HCT116 (cell line): ENCODE data around the gene DNLZ. TPM values are rescaled to one million over a fixed set of nuclear protein-coding genes. Genes with fewer than 3 reads are reported as not detected.

Source experiments
- ATAC-seq: fragments of 200-7000 bp; cut with Tn5 transposase; 2 replicates; pipeline ENCODE4 v1.9.1; 2020; ENCODE audit warnings: mild to moderate bottlenecking, moderate library complexity
- BruUV-seq: library from RNA; stranded (reverse); fragments of 400-500 nt; replicated peaks from 2 replicates; lab custom pipeline; 2021; lab: Mats Ljungman, UMichigan
- CTCF ChIA-PET: fragments of 300-600 bp; sonication (Branson Sonifier 250); formaldehyde crosslinking; loops from one replicate; lab custom pipeline; 2021; ENCODE audit warnings: antibody characterized with exemption; lab: Charles Lee
- POLR2A ChIA-PET: fragments of 300-600, 350-600 bp; sonication (Branson Sonifier 250); formaldehyde crosslinking; loops from one replicate; lab custom pipeline; 2021; ENCODE audit warnings: antibody characterized with exemption; lab: Charles Lee
- RAD21 ChIA-PET, 2 experiments: fragments of 300-600 bp; sonication (Branson Sonifier 250); formaldehyde crosslinking; loops; one replicate each; lab custom pipeline; 2023; ENCODE audit warnings: low total read pairs in 2 of 2; ENCODE audit not compliant: uncharacterized antibody in 2 of 2, unreplicated experiment in 2 of 2, low non-redundant PET in 1 of 2; lab: Charles Lee
- DNase-seq: peaks from one replicate; pipeline ENCODE4 v3.0.0-alpha.2; 2010; ENCODE audit warnings: low read depth, low spot score
- H2AFZ ChIP-seq: fragments of 200-600 bp; shearing (Covaris generic), sonication (generic); 2 replicates; pipeline ENCODE4 v1.6.1; 2017; ENCODE audit warnings: low read depth, mixed run types, mixed read lengths, antibody characterized with exemption, low read length; ENCODE audit not compliant: poor library complexity, severe bottlenecking
- H3K27ac ChIP-seq: 2 replicates; pipeline ENCODE4 v1.5.1; 2012; ENCODE audit warnings: low read depth, low read length
- H3K27me3 ChIP-seq: fragments of 200-600 bp; sonication (generic); 2 replicates; pipeline ENCODE4 v1.6.1; 2016; ENCODE audit warnings: mixed run types, low read length, mixed read lengths; ENCODE audit not compliant: insufficient read depth
- H3K36me3 ChIP-seq, 2 experiments: fragments of 200-500 bp in 1 of 2; fragments of 200-600 bp in 1 of 2; sonication (Bioruptor generic) in 1 of 2; sonication (generic) in 1 of 2; 2 replicates each; pipeline versions ENCODE4 v1.5.1 to v1.6.1; 2014 to 2016; ENCODE audit warnings: low read length in 2 of 2, inconsistent platforms in 1 of 2, mixed read lengths in 1 of 2, mixed run types in 1 of 2; ENCODE audit not compliant: insufficient read depth in 2 of 2, control insufficient read depth in 1 of 2
- H3K4me1 ChIP-seq, 2 experiments: fragments of 200-600 bp in 1 of 2; sonication (generic) in 1 of 2; 2 replicates each; pipeline versions ENCODE4 v1.5.1 to v1.6.1; 2012 to 2017; ENCODE audit warnings: low read length in 2 of 2, inconsistent platforms in 1 of 2, mild to moderate bottlenecking in 1 of 2, mixed read lengths in 1 of 2, mixed run types in 1 of 2, moderate library complexity in 1 of 2; ENCODE audit not compliant: insufficient read depth in 2 of 2, control insufficient read depth in 1 of 2
- H3K4me2 ChIP-seq: fragments of 200-600 bp; sonication (generic); 2 replicates; pipeline ENCODE4 v1.6.1; 2017; ENCODE audit warnings: mixed run types, low read length, mixed read lengths
- H3K4me3 ChIP-seq, 2 experiments: fragments of 200-600 bp in 1 of 2; sonication (generic) in 1 of 2; replicated peaks in 1 of 2; 2 replicates each; pipeline ENCODE4 v1.5.1; 2011 to 2016; ENCODE audit warnings: low read length in 2 of 2, control low read depth in 1 of 2, low read depth in 1 of 2, mild to moderate bottlenecking in 1 of 2, mixed read lengths in 1 of 2, mixed run types in 1 of 2
- H3K79me2 ChIP-seq: fragments of 200-600 bp; sonication (generic); 2 replicates; pipeline ENCODE4 v1.6.1; 2017; ENCODE audit warnings: mild to moderate bottlenecking, mixed run types, low read length, moderate library complexity, mixed read lengths; ENCODE audit not compliant: insufficient read depth
- H3K9ac ChIP-seq: fragments of 200-600 bp; sonication (generic); 2 replicates; pipeline ENCODE4 v1.6.1; 2016; ENCODE audit warnings: low read length, mixed read lengths
- H3K9me2 ChIP-seq: fragments of 200-600 bp; sonication (generic), shearing (Covaris generic); 2 replicates; pipeline ENCODE4 v1.6.1; 2017; ENCODE audit warnings: mixed run types, mild to moderate bottlenecking, moderate library complexity; ENCODE audit not compliant: insufficient read depth
- H3K9me3 ChIP-seq, 2 experiments: fragments of 200-500 bp in 1 of 2; fragments of 200-600 bp in 1 of 2; sonication (Bioruptor generic) in 1 of 2; sonication (generic) in 1 of 2; 2 replicates each; pipeline ENCODE4 v1.6.1; 2014 to 2017; ENCODE audit warnings: low read length in 2 of 2, mixed read lengths in 2 of 2, inconsistent platforms in 1 of 2, low read depth in 1 of 2, mild to moderate bottlenecking in 1 of 2, mixed run types in 1 of 2, moderate library complexity in 1 of 2; ENCODE audit not compliant: control insufficient read depth in 1 of 2, insufficient read depth in 1 of 2
- H4K20me1 ChIP-seq: fragments of 200-600 bp; sonication (generic), shearing (Covaris generic); 2 replicates; pipeline ENCODE4 v1.6.1; 2017; ENCODE audit warnings: mixed run types, mild to moderate bottlenecking, moderate library complexity; ENCODE audit not compliant: insufficient read depth
- CEBPB ChIP-seq: IDR thresholded peaks from 2 replicates; pipeline ENCODE4 v1.6.1; 2012; ENCODE audit warnings: low read depth
- EZH2 ChIP-seq: fragments of 200-600 bp; sonication (generic); IDR thresholded peaks from 2 replicates; pipeline ENCODE4 v1.6.1; 2017; ENCODE audit warnings: antibody characterized with exemption, mixed run types
- EZH2phosphoT487 ChIP-seq: fragments of 200-600 bp; IDR thresholded peaks from 2 replicates; pipeline ENCODE4 v1.6.1; 2018; ENCODE audit warnings: antibody characterized with exemption, borderline replicate concordance
- FOSL1 ChIP-seq: IDR thresholded peaks from 2 replicates; pipeline ENCODE4 v1.6.1; 2012; ENCODE audit warnings: low read depth
- JUND ChIP-seq: IDR thresholded peaks from 2 replicates; pipeline ENCODE4 v1.6.1; 2012
- TCF7L2 ChIP-seq: IDR thresholded peaks from 2 replicates; pipeline ENCODE4 v1.7.0; 2011; ENCODE audit warnings: borderline replicate concordance, inconsistent platforms; ENCODE audit not compliant: insufficient read depth, insufficient read length; ENCODE audit errors: extremely low read depth
- YY1 ChIP-seq: IDR thresholded peaks from 2 replicates; pipeline ENCODE4 v1.6.1; 2011; ENCODE audit warnings: low read length, low read depth, moderate library complexity, mild to moderate bottlenecking; ENCODE audit not compliant: insufficient replicate concordance; ENCODE audit errors: extremely low read depth
- ZBTB33 ChIP-seq: IDR thresholded peaks from 2 replicates; pipeline ENCODE4 v1.6.1; 2011; ENCODE audit warnings: mild to moderate bottlenecking, low read length, moderate library complexity; ENCODE audit not compliant: insufficient replicate concordance; ENCODE audit errors: extremely low read depth
- ZFX ChIP-seq: fragments of 450-650 bp; IDR thresholded peaks from 2 replicates; pipeline ENCODE4 v1.6.1; 2017
- ZNF274 ChIP-seq: fragments of 200-500 bp; sonication (Bioruptor generic); IDR thresholded peaks from 2 replicates; pipeline ENCODE4 v1.6.1; 2014; ENCODE audit warnings: mild to moderate bottlenecking, low read depth, low read length, inconsistent platforms
- intact Hi-C: fragments of 100-400 bp; cut with micrococcal nuclease; formaldehyde crosslinking; loops from 2 replicates; pipeline ENCODE4 v1.10.0; 2022
- total RNA-seq: library from RNA; stranded (reverse); gene quantifications from one replicate; pipeline ENCODE4 v1.2.1, GENCODE V29; 2021; ENCODE audit not compliant: unreplicated experiment

Gene DNLZ
- total RNA-seq, 1 experiment from 2014 or later, result 21.9 TPM

GRCh38 chr9:136367296-136368145 lies 4.0 kb upstream of the DNLZ start:
- CTCF ChIA-PET, result no interaction called here

More at GRCh38 chr9:136367296-136368145, 4.0 kb upstream of the DNLZ start:
- Histone ChIP-seq H3K27me3 (no peaks in the 10 kb centered on the region), H3K4me3 (no peak overlapping the region), H2AFZ (no peak overlapping the region), H3K79me2 (no peaks in the 10 kb centered on the region), H3K27ac (no peak overlapping the region), H3K9me2 (no peaks in the 10 kb centered on the region), H3K36me3 (no peaks in the 10 kb centered on the region), H3K4me1 (peaks cover 8 to 14% of the 10 kb centered on the region in 2 experiments), H3K4me2 (no peak overlapping the region), H3K9ac (no peak overlapping the region), H3K9me3 (no peaks in the 10 kb centered on the region), H4K20me1 (no peaks in the 10 kb centered on the region)
- intact Hi-C loops, result no loop called here
- DNase-seq (no peak), ATAC-seq (no peak)
- no TSS peak for BruUV-seq
- RAD21 ChIA-PET, result no interaction called here
- POLR2A ChIA-PET, result no interaction called here
- TF ChIP-seq JUND (no peak), ZBTB33 (no peak), CEBPB (no peak), ZNF274 (no peak), ZFX (no peak), FOSL1 (no peak), YY1 (no peak), EZH2phosphoT487 (no peak), TCF7L2 (no peak), EZH2 (no peak)
